RPMI8226 (cell line): ENCODE measurements around the gene TMEM125.

Source experiments
- DNase-seq: peaks from one replicate; pipeline ENCODE4 v3.0.0-alpha.2; 2015

Gene TMEM125

GRCh38 chr1:43247256-43247921 is 22.4 kb upstream of the TMEM125 start:
- DNase-seq = no peak

- DNase-seq = no peak
Measured at GRCh38 chr1:43250351-43250761, 19.4 kb upstream of the TMEM125 start.

- no peak for DNase-seq
Measured at GRCh38 chr1:43251024-43251423, 18.8 kb upstream of the TMEM125 start.

- no peak for DNase-seq
Measured at GRCh38 chr1:43252225-43252624, 17.6 kb upstream of the TMEM125 start.

GRCh38 chr1:43253173-43253572 is 16.6 kb upstream of the TMEM125 start:
- DNase-seq = no peak

GRCh38 chr1:43253876-43254275 is 15.9 kb upstream of the TMEM125 start:
- DNase-seq = no peak

GRCh38 chr1:43255438-43256210 is 14.2 kb upstream of the TMEM125 start:
- no peak for DNase-seq

GRCh38 chr1:43256675-43257570 is 12.9 kb upstream of the TMEM125 start:
- peak; percentile 69 for DNase-seq

- no peak for DNase-seq
Measured at GRCh38 chr1:43258370-43258769, 11.4 kb upstream of the TMEM125 start.

- no peak for DNase-seq
Measured at GRCh38 chr1:43265431-43265830, 4.4 kb upstream of the TMEM125 start.

GRCh38 chr1:43266881-43267280 is 2.9 kb upstream of the TMEM125 start:
- no peak for DNase-seq

GRCh38 chr1:43267291-43267805 is 2.4 kb upstream of the TMEM125 start:
- DNase-seq = peak; percentile 2

- DNase-seq = peak; percentile 1
Measured at GRCh38 chr1:43267818-43268425, 1.9 kb upstream of the TMEM125 start.

GRCh38 chr1:43270421-43271095 is 775 bp downstream of the TMEM125 start:
- peak; percentile 38 for DNase-seq

GRCh38 chr1:43271186-43272118 is 1.7 kb downstream of the TMEM125 start:
- no peak for DNase-seq

GRCh38 chr1:43272161-43272560 is 2.4 kb downstream of the TMEM125 start:
- DNase-seq = no peak

- DNase-seq = no peak
Measured at GRCh38 chr1:43272576-43273571, 3.1 kb downstream of the TMEM125 start.

GRCh38 chr1:43273708-43274107 is 3.9 kb downstream of the TMEM125 start:
- no peak for DNase-seq

- peak; percentile 56 for DNase-seq
Measured at GRCh38 chr1:43274125-43274803, 4.5 kb downstream of the TMEM125 start.
